HG02623 (cell line): ENCODE results near the gene NR1H4.
"Not testable (repeated sequence)": the region's sequence is repeated elsewhere in the genome, so short reads cannot be mapped to it uniquely, and the experiment has no call there.

Source experiments
- ATAC-seq: cut with Tn5 transposase; IDR thresholded peaks from one replicate; pipeline ENCODE4 v1.9.1; 2021; ENCODE audit warnings: moderate library complexity; ENCODE audit not compliant: unreplicated experiment

NR1H4 gene

DNA sequence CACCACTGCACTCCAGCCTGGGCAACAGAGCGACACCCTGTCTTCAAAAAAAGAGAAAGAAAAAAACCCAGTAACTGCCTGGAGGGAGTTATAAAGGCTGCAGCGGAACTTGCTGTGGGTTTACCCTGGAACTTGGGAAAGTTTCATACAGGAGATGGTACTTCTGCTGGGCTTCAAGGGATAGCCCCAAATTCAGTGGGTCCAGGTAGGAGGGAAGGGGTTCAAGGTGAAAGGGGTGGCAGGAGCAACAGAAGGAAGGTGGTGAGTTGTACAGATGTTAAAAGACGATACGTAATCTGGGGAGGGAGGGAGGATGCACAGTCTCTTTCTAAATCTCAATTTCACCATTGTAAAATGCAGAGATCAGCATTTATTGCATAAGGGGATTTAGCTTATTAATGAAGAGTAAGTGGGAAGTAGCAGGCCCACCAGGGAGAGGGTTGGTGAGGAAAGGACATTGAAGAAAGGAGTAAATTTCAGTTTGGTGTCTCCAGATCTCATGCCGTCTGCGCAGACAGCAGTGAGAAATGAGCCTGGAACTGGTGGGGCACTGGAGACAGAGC is 91.3 kb downstream of the NR1H4 start:
- no peak for ATAC-seq

DNA sequence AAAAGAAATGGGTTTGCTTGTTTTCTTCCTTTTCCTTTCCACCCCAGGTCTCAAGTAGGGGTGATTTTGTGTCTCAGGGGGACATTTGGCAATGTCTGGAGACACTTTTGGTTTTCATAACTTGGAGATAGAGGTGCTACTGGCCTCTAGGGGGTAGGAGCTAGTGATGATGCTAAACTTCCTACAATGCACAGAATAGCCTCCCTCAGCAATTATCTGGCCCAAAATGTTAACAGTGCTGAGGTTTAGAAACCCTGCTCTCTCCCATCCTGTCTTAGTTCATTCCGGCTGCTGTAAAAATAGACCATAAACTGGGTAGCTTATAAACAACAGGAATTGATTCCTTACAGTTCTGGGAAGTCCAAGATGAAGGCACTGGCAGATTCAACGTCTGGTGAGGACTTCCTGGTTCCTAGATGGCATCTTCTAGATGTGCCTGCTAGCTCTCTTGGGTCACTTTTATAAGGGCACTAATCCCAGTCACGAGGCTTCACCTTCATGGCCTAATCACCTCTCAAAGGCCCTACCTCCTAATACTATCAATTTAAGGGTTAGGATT is 92.4 kb downstream of the NR1H4 start:
- ATAC-seq, result no peak

DNA sequence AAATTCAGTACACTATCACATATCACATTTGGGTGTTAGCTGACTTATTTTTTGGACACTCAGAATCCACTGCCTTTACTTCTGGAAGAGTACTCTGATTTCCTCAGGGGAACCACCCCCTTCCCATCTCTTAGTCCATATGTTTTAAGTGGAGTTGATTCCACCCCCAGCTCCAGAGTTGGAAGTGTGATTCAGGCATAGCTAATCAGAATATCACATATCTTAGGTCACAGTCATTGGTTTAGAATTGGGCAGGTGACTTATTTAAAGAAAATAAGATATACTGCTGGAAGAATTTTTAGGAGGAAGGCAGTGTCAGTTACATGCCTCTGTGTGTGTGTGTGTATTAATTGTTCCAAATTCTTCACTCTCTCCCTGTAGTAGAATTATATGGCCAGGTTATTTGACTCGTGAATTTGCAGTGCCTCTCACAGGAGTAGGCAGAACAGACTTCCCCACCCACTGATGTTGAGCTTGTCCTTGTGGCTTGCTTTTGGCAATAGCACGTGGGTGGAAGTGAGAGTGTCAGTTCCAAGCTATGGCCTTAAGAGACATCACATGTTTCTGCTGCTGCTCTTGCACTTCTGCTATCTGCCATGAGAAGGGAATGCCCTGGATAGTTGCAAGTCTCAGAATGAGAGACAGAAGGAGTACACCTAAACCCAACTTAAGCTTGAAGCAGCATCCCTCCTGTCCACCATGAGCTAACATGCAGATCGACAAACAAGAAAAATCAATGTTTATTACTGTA is 93.4 kb downstream of the NR1H4 start:
- peak; percentile 97 for ATAC-seq

DNA sequence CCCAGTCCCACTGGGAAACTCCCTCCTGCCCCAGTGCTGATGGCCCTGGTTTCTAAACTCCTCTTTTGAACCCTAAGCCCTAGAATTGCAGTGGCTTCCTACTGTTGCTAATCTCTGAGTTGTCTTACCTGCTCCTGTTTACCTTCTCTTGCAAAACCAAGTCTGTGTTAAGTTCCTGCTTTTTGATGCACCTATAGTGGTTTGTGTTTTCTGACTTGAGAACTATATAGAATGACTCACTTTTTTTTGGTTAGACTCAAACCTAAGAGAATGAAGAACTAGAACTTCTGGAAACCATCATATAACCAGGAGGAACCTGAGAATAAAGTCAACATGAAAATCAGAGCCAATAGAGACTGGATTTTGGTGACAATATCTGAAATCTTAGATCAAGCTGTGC is 94.3 kb downstream of the NR1H4 start:
- ATAC-seq, result peak; percentile 26

DNA sequence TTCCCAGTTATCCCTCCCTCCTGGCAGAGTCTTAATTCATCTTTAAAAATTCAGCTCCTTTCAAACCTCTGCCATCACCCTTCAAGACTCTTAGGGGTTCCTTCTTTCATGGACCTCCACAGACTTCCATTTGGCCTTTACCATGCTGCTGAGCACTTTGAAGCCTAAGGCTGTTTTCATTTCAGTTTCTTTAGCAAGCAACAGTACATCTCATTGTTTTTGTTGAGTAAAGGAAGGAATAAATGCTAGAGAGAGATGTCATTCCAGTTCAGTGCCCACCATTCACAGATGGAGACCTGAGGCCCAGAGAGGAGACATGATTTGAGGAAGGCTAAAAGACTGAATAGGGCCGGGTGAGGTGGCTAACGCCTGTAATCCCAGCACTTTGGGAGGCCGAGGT is 98.5 kb downstream of the NR1H4 start:
- ATAC-seq, result no peak

DNA sequence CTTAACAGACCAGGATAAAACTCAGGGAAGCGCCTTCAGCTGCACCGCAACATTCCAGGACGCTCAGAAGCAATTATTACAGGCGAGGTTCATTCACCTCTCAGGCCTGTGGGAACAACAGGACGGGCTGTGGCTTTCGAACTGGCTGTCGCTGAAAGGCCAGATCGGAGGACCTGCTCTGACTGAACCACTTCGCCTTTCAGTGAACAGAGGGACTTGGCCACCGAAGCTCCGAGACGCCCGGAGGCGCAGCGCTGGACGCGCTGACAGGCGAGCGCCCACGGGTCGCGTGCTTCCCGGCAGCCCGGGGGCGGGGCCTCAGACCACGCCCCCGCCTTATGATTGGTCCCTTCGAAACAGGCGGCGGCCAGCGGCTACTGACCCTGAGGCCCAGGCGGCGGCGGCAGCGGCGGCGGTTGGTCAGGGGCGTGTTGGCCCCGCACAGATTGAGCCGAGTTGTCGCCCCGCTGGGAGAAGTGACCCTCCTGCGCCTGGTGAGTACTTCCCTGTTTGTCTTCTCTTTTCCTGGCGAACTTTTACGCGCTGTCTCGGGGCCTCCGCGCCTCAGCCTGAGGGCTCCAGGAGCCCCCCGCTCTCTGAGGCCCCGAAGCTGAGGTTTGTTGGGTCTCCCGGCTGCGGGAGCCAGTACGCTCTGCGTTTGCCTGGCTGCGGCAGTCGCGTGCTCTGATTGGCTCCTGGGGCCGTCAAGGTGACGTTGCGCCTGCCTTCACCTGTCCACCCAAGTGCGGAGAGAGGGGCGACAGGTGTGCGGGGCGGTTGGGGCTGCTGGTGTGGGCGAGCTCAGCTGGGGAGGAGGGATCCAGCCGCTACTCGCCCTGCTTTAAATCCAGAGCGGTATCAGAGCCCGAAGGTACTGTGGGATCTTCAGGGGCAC is 99.9 kb downstream of the NR1H4 start, which contains the start of gene GAS2L3:
TSS of gene GAS2L3 (plus strand) at position 393 of the 895 bp plus-strand sequence. CDS start 21,221 bp downstream, outside the sequence.
- peak; percentile 98 for ATAC-seq

DNA sequence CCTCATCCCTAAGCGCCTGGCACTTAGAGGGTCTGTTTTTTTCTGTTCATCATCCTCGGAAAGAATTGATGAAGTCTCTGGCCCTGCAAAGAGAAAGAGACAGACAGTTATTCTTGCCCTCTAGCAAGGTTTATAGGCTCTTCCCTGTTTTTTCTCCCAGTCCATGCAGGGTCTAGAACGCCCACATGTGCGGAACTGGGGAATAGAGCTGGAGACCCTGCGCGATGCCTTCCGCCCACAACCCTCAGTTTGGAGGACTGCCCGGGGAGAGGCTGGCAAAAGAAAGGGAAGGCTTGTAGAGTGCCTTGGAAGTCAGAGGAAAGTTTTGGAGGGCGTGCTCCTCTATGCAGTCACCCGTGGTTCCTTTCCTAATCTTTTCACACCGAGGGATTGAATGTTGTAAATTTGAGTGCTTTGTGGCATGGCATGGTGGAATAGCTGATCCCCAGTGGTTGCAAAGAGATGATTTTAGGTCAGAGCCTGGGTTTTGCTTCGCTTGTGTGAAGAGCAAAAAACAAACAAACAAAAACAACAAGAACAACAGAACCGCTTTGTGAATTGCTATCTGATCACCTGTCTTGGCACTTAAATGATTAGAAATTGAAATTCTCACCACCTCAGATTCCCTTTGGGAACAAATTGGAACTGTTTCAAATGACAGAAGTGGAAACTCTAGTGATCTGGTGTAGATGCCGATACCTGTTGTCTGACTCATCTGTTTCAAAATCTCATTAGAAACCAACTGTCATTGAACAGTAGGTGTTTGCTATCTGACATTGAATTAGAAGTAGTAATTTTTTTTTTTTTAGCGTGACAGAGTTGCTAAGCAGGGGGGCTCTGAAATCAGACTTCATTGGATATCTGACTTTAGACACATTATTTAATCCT is 100.8 kb downstream of the NR1H4 start:
- ATAC-seq, result no peak

DNA sequence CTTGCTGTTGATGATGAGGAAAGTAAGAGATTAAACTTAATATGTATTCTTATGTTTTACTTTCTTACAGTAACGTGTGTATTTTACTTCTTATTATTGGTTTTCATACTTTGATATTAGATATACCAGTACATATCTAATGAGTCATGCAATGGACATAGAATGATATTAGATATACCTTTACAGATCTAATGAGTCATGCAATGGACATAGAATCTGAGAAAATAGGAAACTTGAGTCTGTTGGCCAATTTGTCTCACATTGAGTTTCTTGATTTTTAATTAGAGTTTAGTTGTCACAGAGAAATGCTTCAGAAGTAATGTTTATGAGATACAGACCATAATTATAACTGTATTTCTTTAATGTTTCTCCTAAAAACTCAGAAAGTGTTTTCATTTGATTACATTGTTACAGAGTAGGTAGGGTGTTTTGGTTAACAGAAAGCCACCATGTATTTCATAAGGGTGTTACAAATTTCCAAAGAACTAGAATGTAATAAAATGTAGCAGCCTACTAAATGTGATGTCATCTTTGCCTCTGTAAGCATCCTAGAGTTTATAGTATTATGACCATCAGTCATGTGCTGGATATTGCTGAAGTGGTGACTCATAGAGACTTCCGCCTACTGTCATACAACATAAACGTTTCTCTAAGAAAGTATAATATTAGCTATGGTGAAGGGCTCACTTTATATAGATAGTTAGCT is 102.8 kb downstream of the NR1H4 start:
- no peak for ATAC-seq

DNA sequence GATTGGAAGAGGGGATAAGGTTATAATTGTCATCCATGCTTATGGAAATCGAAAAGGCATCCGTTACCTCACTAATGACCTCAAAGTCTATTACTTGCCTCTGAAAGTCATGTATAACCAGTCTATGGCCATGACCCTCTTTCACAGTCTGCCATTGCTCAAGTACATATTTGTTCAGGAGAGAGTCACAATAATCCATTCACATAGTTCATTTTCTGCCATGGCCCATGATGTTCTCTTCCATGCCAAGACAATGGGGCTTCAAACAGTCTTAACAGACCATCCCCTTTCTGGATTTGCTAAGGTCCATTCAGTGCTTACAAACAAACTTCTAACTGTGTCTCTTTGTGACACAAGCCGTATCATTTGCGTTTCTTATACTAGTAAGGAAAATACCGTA is 105.3 kb downstream of the NR1H4 start:
- ATAC-seq, result no peak

DNA sequence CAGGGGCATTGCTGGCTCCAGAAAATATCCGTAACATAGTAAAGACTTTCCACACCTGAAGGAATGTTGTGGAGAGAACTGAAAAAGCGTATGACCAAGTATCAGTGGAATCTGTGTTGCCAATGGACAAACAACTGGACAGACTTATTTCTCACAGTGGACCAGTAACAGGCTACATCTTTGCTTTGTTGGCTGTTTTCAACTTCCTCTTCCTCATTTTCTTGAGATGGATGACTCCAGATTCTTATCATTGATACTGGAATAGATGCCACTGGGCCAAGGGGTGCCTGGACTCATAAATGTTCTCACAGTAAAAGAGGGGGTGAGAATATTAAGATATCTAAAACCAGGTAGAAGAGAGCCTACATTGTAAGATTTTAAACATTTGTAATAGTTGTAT is 106.2 kb downstream of the NR1H4 start:
- ATAC-seq, result no peak

DNA sequence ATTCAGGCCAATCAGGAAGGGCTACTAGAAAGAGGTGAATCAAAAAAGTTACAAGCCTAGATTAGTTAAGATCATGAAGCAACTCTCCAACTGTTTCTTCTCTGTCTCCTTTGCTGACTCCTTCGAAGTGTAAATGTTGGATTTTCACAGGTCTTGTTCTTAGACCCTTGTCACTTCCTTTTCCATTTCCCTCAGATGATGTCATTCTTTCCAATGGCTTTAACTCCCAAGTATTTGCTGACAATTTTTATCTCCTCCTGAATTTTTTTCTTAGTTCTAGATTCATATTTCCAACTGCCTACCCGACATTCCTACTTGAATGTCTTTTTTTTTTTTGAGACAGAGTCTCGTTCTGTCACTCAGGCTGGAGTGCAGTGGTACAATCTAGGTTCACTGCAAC is 110.6 kb downstream of the NR1H4 start:
- no peak for ATAC-seq

DNA sequence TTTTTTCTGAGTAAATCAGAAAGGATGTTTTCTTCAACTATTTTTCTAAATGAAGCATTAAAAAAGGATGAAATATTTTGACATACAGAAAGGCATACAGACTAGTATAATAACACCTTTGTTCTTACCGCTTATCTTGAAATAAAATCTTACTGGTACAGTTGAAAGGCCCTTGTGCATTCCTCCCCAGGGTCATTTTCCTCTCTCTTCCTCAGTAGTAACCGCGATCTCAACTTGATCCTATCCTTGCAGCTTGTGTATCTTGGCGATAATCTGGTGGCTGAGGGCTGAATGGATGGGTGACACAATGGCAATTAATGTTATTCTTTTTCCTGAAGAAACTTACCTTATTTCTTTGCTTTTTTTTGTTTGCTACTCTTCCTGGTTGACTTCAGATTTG is 118.3 kb downstream of the NR1H4 start:
- no peak for ATAC-seq

DNA sequence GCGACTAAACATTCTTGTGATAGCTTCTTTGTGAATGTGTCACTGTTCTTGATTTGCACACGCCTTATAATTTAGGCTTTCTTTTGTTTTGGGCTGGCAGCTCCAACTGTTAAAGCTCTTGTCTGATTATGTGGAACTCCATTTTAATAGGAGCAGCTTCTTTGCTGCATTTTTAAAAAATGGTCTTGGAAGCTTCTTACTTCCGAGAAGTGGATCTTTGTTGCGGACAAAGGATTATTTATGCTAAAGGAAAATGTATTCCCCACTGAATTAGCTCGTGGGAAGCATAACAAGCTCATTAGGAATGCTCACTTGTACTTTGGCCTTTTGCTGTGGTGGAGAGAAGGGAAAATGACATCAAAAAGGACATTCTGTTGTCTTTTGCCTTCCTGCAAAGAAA is 119.8 kb downstream of the NR1H4 start:
- ATAC-seq, result no peak

DNA sequence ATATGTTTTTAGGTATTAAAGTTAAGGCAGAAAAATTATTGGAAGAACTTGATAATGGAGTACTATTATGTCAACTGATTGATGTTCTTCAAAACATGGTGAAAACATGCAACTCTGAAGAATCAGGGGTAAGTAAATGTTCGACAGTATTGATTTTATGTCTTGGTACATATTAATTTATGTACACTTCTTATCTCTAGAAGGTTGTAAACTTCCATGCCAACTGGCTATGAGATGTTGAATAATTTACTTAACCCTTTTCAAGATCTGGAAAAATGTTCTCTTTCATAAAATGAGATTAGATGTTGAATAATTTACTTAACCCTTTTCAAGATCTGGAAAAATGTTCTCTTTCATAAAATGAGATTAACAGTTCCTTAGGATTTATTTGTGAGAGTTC is 128.0 kb downstream of the NR1H4 start:
- no peak for ATAC-seq

DNA sequence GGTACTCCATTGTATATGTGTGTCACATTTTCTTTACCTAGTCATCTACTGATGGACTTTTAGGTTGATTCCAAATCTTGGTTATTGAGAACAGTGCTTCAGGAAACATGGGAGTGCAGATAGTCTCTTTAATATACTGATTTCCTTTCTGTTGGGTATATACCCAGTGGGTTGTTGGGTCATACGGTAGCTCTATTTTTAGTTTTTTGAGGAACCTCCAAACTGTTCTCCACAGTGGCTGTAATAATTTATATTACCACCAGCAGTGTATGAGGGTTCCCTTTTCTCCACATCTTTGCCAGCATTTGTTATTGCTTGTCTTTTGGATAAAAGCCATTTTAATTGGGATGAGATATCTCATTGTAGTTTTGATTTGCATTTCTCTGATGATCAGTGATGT is 129.3 kb downstream of the NR1H4 start:
- ATAC-seq, result not testable (repeated sequence)

DNA sequence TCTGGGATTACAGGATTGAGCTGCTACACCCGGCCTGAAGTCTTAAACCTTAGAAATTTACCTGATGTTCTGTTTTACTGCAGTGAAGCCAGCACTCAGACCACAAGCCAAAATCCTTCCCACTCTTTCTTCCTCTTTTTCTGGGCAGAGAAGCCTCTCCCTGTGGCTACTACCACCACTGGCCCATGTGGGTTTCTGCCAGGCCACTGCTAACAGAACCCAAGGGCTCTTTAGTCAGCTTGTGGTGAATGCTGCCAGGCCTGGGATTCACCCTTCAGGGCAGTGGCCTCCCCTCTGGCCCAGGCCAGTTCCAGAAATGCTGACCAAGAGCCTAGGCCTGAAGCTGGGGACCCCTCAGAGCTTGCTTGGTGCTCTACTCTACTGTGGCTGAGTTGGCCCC is 135.1 kb downstream of the NR1H4 start:
- ATAC-seq, result no peak

DNA sequence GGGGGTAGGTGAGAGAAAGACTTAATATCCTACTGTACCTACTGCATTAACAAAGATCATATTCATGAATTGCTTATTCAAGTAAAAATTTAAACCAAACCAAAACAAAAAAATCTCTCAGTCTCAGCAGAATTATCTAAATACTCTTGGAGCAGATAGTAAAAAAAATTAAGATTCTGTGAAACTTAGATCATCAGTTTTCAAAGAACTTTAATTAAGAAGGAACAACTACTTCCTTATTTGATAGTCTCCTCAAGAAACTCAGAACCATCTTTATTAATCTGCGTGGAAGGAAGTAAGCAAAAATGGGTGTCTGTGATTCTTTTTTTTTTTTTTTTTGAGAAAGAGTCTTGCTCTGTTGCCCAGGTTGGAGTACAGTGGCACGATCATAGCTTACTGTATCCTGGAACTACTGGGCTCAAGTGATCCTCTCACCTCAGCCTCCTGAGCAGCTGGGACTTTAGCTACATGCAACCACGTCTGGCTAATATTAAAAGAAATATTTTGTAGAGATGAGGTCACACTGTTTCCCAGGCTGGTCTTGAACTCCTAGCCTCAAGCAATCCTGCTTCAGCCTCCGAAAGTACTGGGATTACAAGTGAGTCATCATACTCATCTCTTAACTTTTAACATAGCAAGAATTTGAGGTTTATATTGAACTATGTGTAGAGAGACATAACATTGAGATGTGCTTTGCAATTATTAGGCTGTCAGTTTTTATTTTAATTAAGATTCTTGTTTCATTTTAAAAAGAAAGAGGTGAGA is 137.2 kb downstream of the NR1H4 start:
- ATAC-seq, result no peak

DNA sequence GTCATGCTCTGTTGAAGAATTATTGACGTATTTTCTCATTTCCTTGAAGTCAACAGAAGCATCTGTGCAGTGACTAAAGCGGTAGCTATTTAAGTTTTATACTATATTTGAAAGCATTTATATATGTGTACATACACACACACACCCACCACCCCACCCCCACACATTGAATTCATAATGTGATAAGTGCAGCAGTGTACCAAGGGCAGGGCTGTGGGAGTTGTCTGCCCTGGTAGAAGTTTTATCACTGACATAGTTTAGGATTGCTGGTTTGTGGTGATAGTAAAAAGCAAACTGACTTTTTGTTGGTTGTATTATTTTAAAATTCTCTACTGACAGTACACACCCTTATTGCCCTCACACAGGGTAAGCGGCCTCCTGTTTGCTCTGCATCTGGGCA is 138.9 kb downstream of the NR1H4 start:
- no peak for ATAC-seq
